Panc1 (cell line): ENCODE data around the gene ARHGAP6.

ENCODE experiments used
- CTCF ChIP-seq: fragments of 450-650 bp; IDR thresholded peaks from 2 replicates; pipeline ENCODE4 v1.5.1; 2017; ENCODE audit warnings: mild to moderate bottlenecking
- TCF7L2 ChIP-seq: IDR thresholded peaks from 2 replicates; pipeline ENCODE4 v1.6.1; 2011; ENCODE audit warnings: mild to moderate bottlenecking, low read depth, low read length, inconsistent platforms

- TF ChIP-seq CTCF: no peak
- no peak for TF ChIP-seq TCF7L2
Measured at GRCh38 chrX:11329021-11329420, 336.7 kb downstream of the ARHGAP6 start.
